Trophoblast cell (in vitro differentiated cells and primary cell): Measurements from ENCODE around the gene POU2AF2.
"Not testable (repeated sequence)": the region's sequence is repeated elsewhere in the genome, so short reads cannot be mapped to it uniquely, and the experiment has no call there.

ENCODE experiments used
- DNase-seq, 2 donors: peaks; one replicate each; pipeline ENCODE4 v3.0.0-alpha.2; 2016
- H2AFZ ChIP-seq: 2 replicates; pipeline ENCODE4 v1.6.1; 2013; ENCODE audit warnings: low read length, moderate library complexity, mild to moderate bottlenecking; ENCODE audit not compliant: insufficient read depth, poor library complexity
- H2AK5ac ChIP-seq: 2 replicates; pipeline ENCODE4 v1.6.1; 2013; ENCODE audit warnings: mild to moderate bottlenecking, low read length
- H2BK120ac ChIP-seq: 2 replicates; pipeline ENCODE4 v1.6.1; 2013; ENCODE audit warnings: low read length, mild to moderate bottlenecking, moderate library complexity; ENCODE audit not compliant: insufficient read depth, poor library complexity
- H2BK12ac ChIP-seq: 2 replicates; pipeline ENCODE4 v1.6.1; 2013; ENCODE audit warnings: mild to moderate bottlenecking, low read length, moderate library complexity
- H2BK5ac ChIP-seq: 2 replicates; pipeline ENCODE4 v1.6.1; 2013; ENCODE audit warnings: low read length, low read depth, moderate library complexity, mild to moderate bottlenecking; ENCODE audit not compliant: poor library complexity
- H3K14ac ChIP-seq: 2 replicates; pipeline ENCODE4 v1.6.1; 2013; ENCODE audit warnings: mild to moderate bottlenecking, low read length
- H3K18ac ChIP-seq: 2 replicates; pipeline ENCODE4 v1.6.1; 2013; ENCODE audit warnings: mild to moderate bottlenecking, low read length
- H3K23ac ChIP-seq: 2 replicates; pipeline ENCODE4 v1.6.1; 2013; ENCODE audit warnings: low read length
- H3K27ac ChIP-seq: 2 replicates; pipeline ENCODE4 v1.5.1; 2013; ENCODE audit warnings: low read depth, mild to moderate bottlenecking, inconsistent platforms, low read length, moderate library complexity
- H3K27me3 ChIP-seq: 2 replicates; pipeline ENCODE4 v1.6.1; 2013; ENCODE audit warnings: inconsistent platforms, mild to moderate bottlenecking, low read length, moderate library complexity; ENCODE audit not compliant: insufficient read depth
- H3K36me3 ChIP-seq, 2 experiments: 1 replicate in 1 of 2; 2 replicates in 1 of 2; pipeline ENCODE4 v1.6.1; 2013; ENCODE audit warnings: low read length in 2 of 2, mild to moderate bottlenecking in 2 of 2, moderate library complexity in 1 of 2; ENCODE audit not compliant: insufficient read depth in 2 of 2, control insufficient read depth in 1 of 2
- H3K4ac ChIP-seq: 2 replicates; pipeline ENCODE4 v1.6.1; 2013; ENCODE audit warnings: low read depth, mild to moderate bottlenecking, low read length, moderate library complexity
- H3K4me1 ChIP-seq, 2 experiments: 1 replicate in 1 of 2; 2 replicates in 1 of 2; pipeline ENCODE4 v1.6.1; 2013; ENCODE audit warnings: low read length in 2 of 2, mild to moderate bottlenecking in 2 of 2, moderate library complexity in 1 of 2; ENCODE audit not compliant: insufficient read depth in 2 of 2, control insufficient read depth in 1 of 2
- H3K4me2 ChIP-seq: 2 replicates; pipeline ENCODE4 v1.6.1; 2013; ENCODE audit warnings: inconsistent platforms, mild to moderate bottlenecking, low read length, moderate library complexity
- H3K4me3 ChIP-seq: 2 replicates; pipeline ENCODE4 v1.5.1; 2013; ENCODE audit warnings: mild to moderate bottlenecking, low read depth, low read length, inconsistent platforms
- H3K79me1 ChIP-seq: one replicate; pipeline ENCODE4 v1.6.1; 2013; ENCODE audit warnings: low read length
- H3K79me2 ChIP-seq: 2 replicates; pipeline ENCODE4 v1.6.1; 2013; ENCODE audit warnings: low read length, mild to moderate bottlenecking; ENCODE audit not compliant: control insufficient read depth, insufficient read depth, poor library complexity
- H3K9ac ChIP-seq: 2 replicates; pipeline ENCODE4 v1.6.1; 2013; ENCODE audit warnings: mild to moderate bottlenecking, low read length
- H3K9me3 ChIP-seq: 2 replicates; pipeline ENCODE4 v1.6.1; 2013; ENCODE audit warnings: low read depth, mild to moderate bottlenecking, control low read depth, inconsistent platforms, low read length; ENCODE audit not compliant: insufficient read depth
- H4K12ac ChIP-seq: 2 replicates; pipeline ENCODE4 v1.6.1; 2013; ENCODE audit warnings: low read depth, mild to moderate bottlenecking, low read length, moderate library complexity
- H4K8ac ChIP-seq: 2 replicates; pipeline ENCODE4 v1.6.1; 2013; ENCODE audit warnings: low read depth, mild to moderate bottlenecking, low read length, moderate library complexity
- H4K91ac ChIP-seq: one replicate; pipeline ENCODE4 v1.6.1; 2013; ENCODE audit warnings: low read depth, mild to moderate bottlenecking, low read length, moderate library complexity
- WGBS: extraction: QIAGEN DNeasy Blood & Tissue Kit; methylation state at CpG from one replicate; pipeline ENCODE4 v1.1.7; 2013; ENCODE audit warnings: missing lambda C conversion rate; ENCODE audit not compliant: insufficient read length, insufficient coverage; ENCODE audit errors: extremely low coverage; 5-methylcytosine and 5-hydroxymethylcytosine counted together

The POU2AF2 gene

GRCh38 chr11:111312076-111312475 lies 66.6 kb downstream of the POU2AF2 start:
- Histone ChIP-seq H3K79me2 (no peaks in the 10 kb centered on the region), H2BK120ac (no peak overlapping the region), H3K9me3 (peaks cover 1% of the 10 kb centered on the region), H3K79me1 (no peaks in the 10 kb centered on the region), H4K12ac (no peak overlapping the region), H3K9ac (no peak overlapping the region), H3K4me3 (no peak overlapping the region), H3K4me1 (no peaks in the 10 kb centered on the region), H4K91ac (no peak overlapping the region), H2BK12ac (no peak overlapping the region), H3K4ac (no peak overlapping the region), H3K27me3 (no peaks in the 10 kb centered on the region), H3K27ac (no peak overlapping the region), H3K36me3 (no peaks in the 10 kb centered on the region), H3K18ac (no peak overlapping the region), H4K8ac (no peak overlapping the region), H3K23ac (no peak overlapping the region), H2AFZ (no peak overlapping the region), H2AK5ac (no peak overlapping the region), H3K14ac (no peak overlapping the region), H2BK5ac (no peak overlapping the region), H3K4me2 (no peak overlapping the region)
- peak; percentile 43 to 82 for DNase-seq
- WGBS, result no CpG with 5 or more reads among the region's 1 CpG

DNA sequence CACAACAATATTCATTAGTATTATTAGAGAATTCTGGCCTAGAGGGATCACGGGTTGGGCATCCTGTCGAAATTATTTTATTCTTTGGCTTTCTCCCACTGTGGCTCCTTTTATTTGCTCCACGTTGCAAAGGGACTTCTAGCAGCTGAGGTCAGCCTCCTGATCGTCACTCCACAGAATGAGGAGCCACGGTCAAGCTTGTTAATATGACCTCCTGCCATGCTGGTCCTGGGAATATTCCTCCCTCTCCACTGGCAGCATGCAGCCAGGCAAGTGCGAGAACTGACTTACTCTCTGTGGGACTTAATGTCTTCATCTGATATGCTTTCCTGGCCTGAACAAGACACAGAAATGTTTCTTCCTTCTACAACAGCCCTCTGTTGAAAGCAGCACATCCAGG lies 73.8 kb downstream of the POU2AF2 start:
- no peak overlapping the region for H3K4me3 ChIP-seq
- no peaks in the 10 kb centered on the region for H3K9me3 ChIP-seq
- H3K9ac ChIP-seq, result no peak overlapping the region
- H2AFZ ChIP-seq, result no peak overlapping the region
- no peak overlapping the region for H3K27ac ChIP-seq
- no CpG with 5 or more reads among the region's 6 CpGs for WGBS
- no peak for DNase-seq
- H3K79me2 ChIP-seq, result no peaks in the 10 kb centered on the region
- no peak overlapping the region for H3K23ac ChIP-seq
- no peak overlapping the region for H3K4ac ChIP-seq
- peaks cover 14 to 17% of the 10 kb centered on the region in 2 experiments for H3K4me1 ChIP-seq
- H2AK5ac ChIP-seq, result no peak overlapping the region
- no peaks in the 10 kb centered on the region for H3K36me3 ChIP-seq
- H4K91ac ChIP-seq, result peak overlapping the region; percentile 16
- H2BK5ac ChIP-seq, result no peak overlapping the region
- no peak overlapping the region for H3K18ac ChIP-seq
- H3K79me1 ChIP-seq, result peaks cover 11% of the 10 kb centered on the region
- H3K27me3 ChIP-seq, result no peaks in the 10 kb centered on the region
- H4K12ac ChIP-seq, result no peak overlapping the region
- H4K8ac ChIP-seq, result no peak overlapping the region
- H2BK12ac ChIP-seq, result no peak overlapping the region
- H2BK120ac ChIP-seq, result no peak overlapping the region
- H3K4me2 ChIP-seq, result no peak overlapping the region
- H3K14ac ChIP-seq, result no peak overlapping the region

DNA sequence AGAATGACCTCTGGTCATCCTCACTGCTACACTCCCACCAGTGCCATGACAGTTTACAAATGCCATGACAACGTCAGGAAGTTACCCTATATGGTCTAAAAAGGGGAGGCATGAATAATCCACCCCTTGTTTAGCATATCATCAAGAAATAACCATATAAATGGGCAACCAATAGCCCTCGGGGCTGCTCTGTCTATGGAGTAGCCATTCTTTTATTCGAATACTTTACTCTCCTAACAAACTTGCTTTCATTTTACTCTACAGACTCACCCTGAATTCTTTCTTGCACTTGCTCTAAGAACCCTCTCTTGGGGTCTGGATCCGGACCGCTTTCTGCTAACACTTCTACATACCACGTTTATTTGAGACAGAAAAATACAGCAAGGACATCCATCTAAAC lies 74.7 kb downstream of the POU2AF2 start:
- H3K4me3 ChIP-seq, H3K4ac ChIP-seq, H3K36me3 ChIP-seq, H3K27ac ChIP-seq, H3K14ac ChIP-seq, H3K9me3 ChIP-seq, H3K4me2 ChIP-seq, DNase-seq, H3K27me3 ChIP-seq, H4K12ac ChIP-seq, H2AFZ ChIP-seq, H3K18ac ChIP-seq, H3K79me2 ChIP-seq, H2BK5ac ChIP-seq, H3K23ac ChIP-seq, H3K9ac ChIP-seq, H4K91ac ChIP-seq: not testable (repeated sequence)
- H3K4me1 ChIP-seq, result peaks cover 18 to 20% of the 10 kb centered on the region in 2 experiments
- no CpG with 5 or more reads among the region's 6 CpGs for WGBS
- H2AK5ac ChIP-seq, result peak overlapping the region; percentile 2
- peak overlapping the region; percentile 1 for H4K8ac ChIP-seq
- H2BK120ac ChIP-seq, result peak overlapping the region; percentile 3
- peaks cover 18% of the 10 kb centered on the region for H3K79me1 ChIP-seq
- H2BK12ac ChIP-seq, result peak overlapping the region; percentile 25

DNA sequence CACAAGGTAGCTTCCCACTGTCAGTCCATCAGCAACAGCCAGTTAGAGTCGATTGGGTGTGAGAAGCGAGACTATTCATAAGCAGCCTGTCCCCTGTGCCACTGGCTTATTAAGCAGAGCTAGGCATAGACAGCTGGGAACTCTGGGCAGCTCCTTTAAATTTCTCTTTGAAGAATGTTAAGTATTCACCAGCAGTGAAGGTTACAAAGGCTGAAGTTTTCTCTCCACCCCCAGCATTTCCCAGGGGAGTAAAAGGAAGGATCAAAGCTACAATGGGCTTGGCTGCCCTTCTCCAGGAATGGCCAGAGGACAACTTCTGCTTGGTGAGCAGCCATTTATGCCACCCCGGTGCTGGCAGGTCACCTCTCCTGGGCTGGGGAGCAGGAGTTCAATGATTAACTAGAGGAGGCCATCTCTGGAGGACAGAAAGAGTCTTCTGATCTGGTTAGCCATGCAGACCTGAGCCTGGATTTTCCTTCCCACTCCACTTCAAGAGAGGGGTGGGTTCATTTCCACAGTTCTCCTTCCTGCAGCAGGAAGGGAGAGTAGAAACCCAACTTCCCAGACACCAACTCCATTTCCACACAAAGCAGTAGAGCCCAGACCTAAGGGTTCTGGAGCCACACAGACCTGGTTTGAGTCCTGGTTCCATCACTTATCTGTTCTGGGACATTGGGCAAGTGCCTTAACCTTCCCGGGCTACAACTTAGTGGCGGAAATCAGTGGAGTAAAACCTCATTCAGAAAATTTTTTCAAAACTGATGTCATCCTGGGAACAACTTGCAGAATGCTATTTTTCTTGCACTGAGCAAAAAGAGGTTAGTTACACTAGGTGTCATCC lies 75.4 kb downstream of the POU2AF2 start:
- H3K9ac ChIP-seq, result no peak overlapping the region
- no peaks in the 10 kb centered on the region for H3K79me2 ChIP-seq
- H4K12ac ChIP-seq, result no peak overlapping the region
- H4K91ac ChIP-seq, result peak overlapping the region; percentile 59
- no peak overlapping the region for H3K18ac ChIP-seq
- peak overlapping the region; percentile 68 for H3K14ac ChIP-seq
- H2AFZ ChIP-seq, result no peak overlapping the region
- no peaks in the 10 kb centered on the region for H3K36me3 ChIP-seq
- no CpG with 5 or more reads among the region's 5 CpGs for WGBS
- H2BK12ac ChIP-seq, result peak overlapping the region; percentile 74
- no peak overlapping the region for H3K27ac ChIP-seq
- H3K27me3 ChIP-seq, result no peaks in the 10 kb centered on the region
- no peak overlapping the region for H3K4me3 ChIP-seq
- no peak overlapping the region for H3K4me2 ChIP-seq
- H3K4ac ChIP-seq, result no peak overlapping the region
- H2AK5ac ChIP-seq, result peak overlapping the region; percentile 86
- H3K4me1 ChIP-seq, result peaks cover 18 to 20% of the 10 kb centered on the region in 2 experiments
- H4K8ac ChIP-seq, result peak overlapping the region; percentile 4
- H3K79me1 ChIP-seq, result peaks cover 19% of the 10 kb centered on the region
- H2BK120ac ChIP-seq, result peak overlapping the region; percentile 54
- no peak overlapping the region for H2BK5ac ChIP-seq
- no peaks in the 10 kb centered on the region for H3K9me3 ChIP-seq
- no peak overlapping the region for H3K23ac ChIP-seq
- peak in 1 of 2 donors; percentile 70 for DNase-seq
